GM18951 (cell line): ENCODE measurements around the gene NXPH4.

Source experiments
- POLR2A ChIP-seq: IDR thresholded peaks from 4 replicates; pipeline ENCODE4 v1.6.1; 2011; ENCODE audit warnings: mild to moderate bottlenecking; ENCODE audit not compliant: insufficient read length, insufficient read depth; ENCODE audit errors: extremely low read depth
- in situ Hi-C: fragments of 300-500 bp; cut with MboI; formaldehyde crosslinking; loops from one replicate; pipeline ENCODE4 v1.12.0; 2022; ENCODE audit warnings: low sequenced_read_pairs, mixed read lengths, inconsistent platforms; ENCODE audit not compliant: unreplicated experiment

NXPH4 gene

DNA sequence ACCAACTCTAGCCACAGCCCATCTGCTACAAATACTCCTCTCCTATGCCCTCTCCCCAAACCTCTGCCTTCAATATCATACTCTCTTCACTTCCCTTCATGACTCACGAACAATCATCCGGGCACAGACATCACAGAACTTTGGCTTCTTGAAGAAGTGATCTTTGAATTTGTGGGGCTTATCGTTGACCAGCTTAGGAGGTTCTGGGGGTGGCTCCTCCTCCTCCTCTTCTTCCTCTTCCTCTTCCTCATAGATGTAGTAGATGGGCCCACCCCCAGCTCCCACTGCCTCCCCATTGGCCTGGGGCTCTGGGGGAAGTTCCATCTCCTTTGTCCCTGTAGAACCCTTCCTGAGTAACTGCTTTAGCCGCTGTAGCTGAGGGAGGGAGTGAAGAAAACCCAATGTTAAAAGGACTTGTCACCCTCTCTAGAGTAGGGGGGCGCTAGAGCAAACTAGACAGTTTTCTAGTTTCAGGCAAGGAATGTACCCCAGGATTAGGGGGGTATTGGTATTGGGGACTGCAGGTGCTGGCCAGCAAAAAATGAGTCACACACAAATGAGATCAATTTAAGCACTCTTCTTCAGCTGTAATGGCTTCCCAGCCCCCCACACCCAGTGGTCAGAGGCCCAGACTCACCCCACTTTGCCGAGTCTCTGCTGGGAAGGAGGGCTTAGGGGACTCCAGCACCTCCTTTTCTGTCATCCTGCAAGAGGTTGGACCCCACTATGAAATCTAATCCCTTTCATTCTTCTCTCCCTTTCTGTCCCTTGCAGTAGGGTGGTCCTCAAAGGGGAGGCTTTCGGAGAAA, 32.5 kb downstream of the NXPH4 start:
- in situ Hi-C loops, result no loop called here
- TF ChIP-seq POLR2A, result no peak

DNA sequence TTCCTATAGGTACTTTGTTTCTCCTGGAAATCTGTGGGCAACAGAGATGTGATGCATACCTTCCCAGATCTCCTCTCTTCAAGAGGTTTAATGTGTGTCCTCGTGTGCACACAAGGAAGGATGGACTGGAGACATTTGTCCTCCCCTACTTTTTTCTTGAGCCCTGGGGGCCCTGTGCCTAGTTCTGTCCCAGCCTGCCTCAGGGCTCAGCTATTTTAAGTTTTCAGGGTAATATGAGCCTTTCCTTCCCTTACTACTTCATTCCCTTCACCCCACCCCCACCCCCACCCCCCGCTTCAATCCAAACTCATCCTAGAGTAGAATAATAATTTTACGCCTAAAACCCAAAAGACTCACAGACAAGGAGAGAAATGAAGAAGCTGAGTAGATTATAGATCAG, 33.9 kb downstream of the NXPH4 start:
- TF ChIP-seq POLR2A, result no peak
- in situ Hi-C loops, result no loop called here

DNA sequence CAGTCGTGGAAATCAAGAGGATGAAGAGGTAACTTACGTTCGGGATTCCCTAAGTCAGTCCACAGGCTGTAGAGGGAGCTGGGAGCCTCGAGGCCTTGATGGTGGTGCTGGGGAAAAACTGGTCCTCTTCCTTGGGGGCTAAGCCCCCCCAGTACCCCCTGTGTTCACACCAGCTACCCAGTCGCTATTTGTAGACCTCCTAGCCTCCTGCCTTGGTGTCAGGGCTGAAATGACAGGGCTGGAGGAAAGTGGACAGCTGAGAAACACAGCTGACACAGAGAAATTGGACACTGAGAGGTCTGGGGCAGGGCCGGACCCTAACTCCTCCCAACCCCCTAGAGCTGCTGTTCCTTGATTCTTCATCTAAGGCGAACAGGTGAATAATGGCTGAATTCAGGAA, 34.4 kb downstream of the NXPH4 start, which contains the start of gene STAC3:
TSS of gene STAC3 (minus strand) at position 232 of the 400 bp plus-strand sequence. CDS start 1,551 bp downstream, outside the sequence.
- in situ Hi-C loops, result no loop called here
- TF ChIP-seq POLR2A, result no peak

- no peak for TF ChIP-seq POLR2A
- in situ Hi-C loops, result no loop called here
These were observed 38.1 kb downstream of the NXPH4 start for GRCh38 chr12:57254506-57255280.

GRCh38 chr12:57255916-57256315, 39.3 kb downstream of the NXPH4 start:
- in situ Hi-C loops, result no loop called here
- no peak for TF ChIP-seq POLR2A

- TF ChIP-seq POLR2A, result no peak
- in situ Hi-C loops, result no loop called here
These were observed 42.7 kb downstream of the NXPH4 start for GRCh38 chr12:57258977-57259970.

DNA sequence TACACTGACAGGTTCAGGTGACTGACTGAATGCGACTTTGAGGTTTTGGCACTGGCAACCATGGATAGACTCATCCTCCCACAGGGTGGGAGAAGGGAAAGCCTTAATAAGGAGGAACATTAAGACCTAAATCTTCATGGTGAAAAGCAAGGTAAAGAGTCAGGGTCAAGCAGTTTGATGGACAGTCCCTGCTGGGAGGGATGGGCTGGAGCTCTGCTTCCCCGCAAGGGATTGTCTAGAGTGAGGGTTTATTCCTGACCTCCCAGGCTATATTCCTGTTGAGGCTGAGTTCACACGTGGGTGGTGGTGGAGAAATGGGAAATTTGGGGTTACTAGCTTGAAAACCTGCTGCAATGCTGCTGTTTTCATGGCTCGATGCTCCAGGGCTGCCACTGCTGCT, 43.8 kb downstream of the NXPH4 start:
- TF ChIP-seq POLR2A, result no peak
- in situ Hi-C loops, result no loop called here

GRCh38 chr12:57261428-57261865, 44.9 kb downstream of the NXPH4 start:
- in situ Hi-C loops, result no loop called here

DNA sequence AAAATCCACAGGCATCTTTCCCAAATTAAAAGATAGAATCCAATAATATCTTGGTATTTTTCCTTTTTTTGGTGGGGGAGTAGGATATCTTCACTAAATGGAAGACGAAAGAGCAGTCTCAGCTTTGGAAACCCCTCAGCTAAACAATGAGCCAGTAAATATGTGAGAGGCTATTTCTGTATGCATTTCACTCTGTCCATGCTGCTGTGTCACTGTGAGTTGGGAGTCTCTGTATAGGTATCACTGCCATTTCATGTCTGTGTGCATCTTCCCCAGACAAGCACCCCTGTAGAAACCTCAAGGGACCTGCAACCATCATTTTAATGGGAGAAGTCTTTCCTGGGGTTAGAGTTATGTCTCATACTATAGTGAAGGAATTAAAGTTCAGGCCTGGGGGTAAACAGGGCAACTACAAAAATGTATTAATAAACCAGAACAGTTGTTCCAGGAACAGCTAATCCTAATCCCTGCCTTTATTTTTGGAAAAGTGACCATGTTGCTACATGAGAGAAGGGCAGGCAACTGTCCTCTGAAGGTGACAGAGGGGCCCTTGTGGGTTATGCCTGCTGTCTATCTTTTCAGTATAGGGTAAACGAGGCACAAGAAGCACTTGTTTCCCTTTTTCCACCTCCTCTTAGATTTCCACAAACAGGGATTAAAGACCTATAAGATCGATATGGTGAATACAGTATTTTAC, 45.7 kb downstream of the NXPH4 start:
- in situ Hi-C loops, result no loop called here
- no peak for TF ChIP-seq POLR2A

More at GRCh38 chr12:57261428-57261865, 44.9 kb downstream of the NXPH4 start:
- TF ChIP-seq POLR2A, result no peak

GRCh38 chr12:57263096-57263495, 46.5 kb downstream of the NXPH4 start:
- in situ Hi-C loops, result no loop called here
- no peak for TF ChIP-seq POLR2A

GRCh38 chr12:57266681-57267080, 50.1 kb downstream of the NXPH4 start:
- no peak for TF ChIP-seq POLR2A
- in situ Hi-C loops, result no loop called here

- no peak for TF ChIP-seq POLR2A
- in situ Hi-C loops, result no loop called here
These were observed 51.7 kb downstream of the NXPH4 start for GRCh38 chr12:57268264-57268663.
